ENCODE measurements around the gene SCN1B. TPM values are rescaled to one million over a fixed set of nuclear protein-coding genes. Genes with fewer than 3 reads are reported as not detected.

The SCN1B gene
- total RNA-seq, 1 donor from 2014 or later = 8.6 TPM

- no peak for DNase-seq (ENCODE audit: extremely low spot score in 2 of 2)
Measured at GRCh38 chr19:35053667-35054293, 23.5 kb downstream of the SCN1B start.

DNA sequence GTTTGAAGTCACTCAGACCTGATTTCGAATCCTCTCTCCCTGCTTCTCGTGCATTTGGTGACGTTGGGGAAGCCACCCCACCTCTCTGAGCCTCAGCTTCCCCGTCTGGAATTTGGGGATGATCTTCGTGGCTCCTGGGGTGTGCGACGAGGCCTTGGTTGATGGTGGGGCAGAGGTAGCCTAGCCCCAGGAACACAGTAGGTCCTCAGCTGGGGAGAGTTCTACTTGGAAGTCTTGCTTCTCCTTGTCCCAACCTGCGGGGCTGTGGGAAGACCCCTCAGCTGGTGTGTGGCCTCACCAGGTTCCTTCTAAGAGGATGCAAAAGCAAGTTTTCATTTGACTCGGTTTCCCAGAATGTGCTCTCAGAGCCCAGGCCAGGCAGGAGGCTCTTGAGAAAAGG, 24.4 kb downstream of the SCN1B start:
- Histone ChIP-seq H3K36me3 (no peaks in the 10 kb centered on the region), H3K4me1 (no peaks in the 10 kb centered on the region), H3K4me3 (no peak overlapping the region), H3K27me3 (no peaks in the 10 kb centered on the region), H3K9me3 (no peaks in the 10 kb centered on the region), H3K27ac (no peak overlapping the region)
- TF ChIP-seq POLR2AphosphoS5 (IDR thresholded peaks at IDR 0.05; ENCODE audit: insufficient read depth in 1 of 2, low read depth in 1 of 2) = no peak
- TF ChIP-seq POLR2A (IDR thresholded peaks at IDR 0.05) = no peak
- DNase-seq (ENCODE audit: extremely low spot score in 2 of 2) = no peak
- intact Hi-C loops (cut with DNase I) = no loop called here

More at GRCh38 chr19:35053667-35054293, 23.5 kb downstream of the SCN1B start:
- Histone ChIP-seq H3K27me3 (no peaks in the 10 kb centered on the region), H3K27ac (no peak overlapping the region), H3K4me3 (no peak overlapping the region), H3K36me3 (no peaks in the 10 kb centered on the region), H3K4me1 (no peaks in the 10 kb centered on the region), H3K9me3 (no peaks in the 10 kb centered on the region)
- TF ChIP-seq POLR2A (IDR thresholded peaks at IDR 0.05) (no peak), POLR2AphosphoS5 (IDR thresholded peaks at IDR 0.05; ENCODE audit: insufficient read depth in 1 of 2, low read depth in 1 of 2) (no peak)
- TF ChIP-seq, protein P1, sequence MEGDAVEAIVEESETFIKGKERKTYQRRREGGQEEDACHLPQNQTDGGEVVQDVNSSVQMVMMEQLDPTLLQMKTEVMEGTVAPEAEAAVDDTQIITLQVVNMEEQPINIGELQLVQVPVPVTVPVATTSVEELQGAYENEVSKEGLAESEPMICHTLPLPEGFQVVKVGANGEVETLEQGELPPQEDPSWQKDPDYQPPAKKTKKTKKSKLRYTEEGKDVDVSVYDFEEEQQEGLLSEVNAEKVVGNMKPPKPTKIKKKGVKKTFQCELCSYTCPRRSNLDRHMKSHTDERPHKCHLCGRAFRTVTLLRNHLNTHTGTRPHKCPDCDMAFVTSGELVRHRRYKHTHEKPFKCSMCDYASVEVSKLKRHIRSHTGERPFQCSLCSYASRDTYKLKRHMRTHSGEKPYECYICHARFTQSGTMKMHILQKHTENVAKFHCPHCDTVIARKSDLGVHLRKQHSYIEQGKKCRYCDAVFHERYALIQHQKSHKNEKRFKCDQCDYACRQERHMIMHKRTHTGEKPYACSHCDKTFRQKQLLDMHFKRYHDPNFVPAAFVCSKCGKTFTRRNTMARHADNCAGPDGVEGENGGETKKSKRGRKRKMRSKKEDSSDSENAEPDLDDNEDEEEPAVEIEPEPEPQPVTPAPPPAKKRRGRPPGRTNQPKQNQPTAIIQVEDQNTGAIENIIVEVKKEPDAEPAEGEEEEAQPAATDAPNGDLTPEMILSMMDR (IDR thresholded peaks at IDR 0.05) = no peak
- intact Hi-C loops (cut with DNase I) = no loop called here

- TF ChIP-seq, protein P1 (IDR thresholded peaks at IDR 0.05) = no peak
- TF ChIP-seq POLR2AphosphoS5 (IDR thresholded peaks at IDR 0.05; ENCODE audit: insufficient read depth in 1 of 2, low read depth in 1 of 2) (no peak), POLR2A (IDR thresholded peaks at IDR 0.05) (no peak)
- H3K4me3 ChIP-seq = no peak overlapping the region
- no peak for DNase-seq (ENCODE audit: extremely low spot score in 2 of 2)
- H3K9me3 ChIP-seq = no peaks in the 10 kb centered on the region
- H3K36me3 ChIP-seq = no peaks in the 10 kb centered on the region
- no peaks in the 10 kb centered on the region for H3K4me1 ChIP-seq
- no peak overlapping the region for H3K27ac ChIP-seq
- intact Hi-C loops (cut with DNase I) = no loop called here
- H3K27me3 ChIP-seq = no peaks in the 10 kb centered on the region
Measured at GRCh38 chr19:35055715-35056179, 25.5 kb downstream of the SCN1B start.

DNA sequence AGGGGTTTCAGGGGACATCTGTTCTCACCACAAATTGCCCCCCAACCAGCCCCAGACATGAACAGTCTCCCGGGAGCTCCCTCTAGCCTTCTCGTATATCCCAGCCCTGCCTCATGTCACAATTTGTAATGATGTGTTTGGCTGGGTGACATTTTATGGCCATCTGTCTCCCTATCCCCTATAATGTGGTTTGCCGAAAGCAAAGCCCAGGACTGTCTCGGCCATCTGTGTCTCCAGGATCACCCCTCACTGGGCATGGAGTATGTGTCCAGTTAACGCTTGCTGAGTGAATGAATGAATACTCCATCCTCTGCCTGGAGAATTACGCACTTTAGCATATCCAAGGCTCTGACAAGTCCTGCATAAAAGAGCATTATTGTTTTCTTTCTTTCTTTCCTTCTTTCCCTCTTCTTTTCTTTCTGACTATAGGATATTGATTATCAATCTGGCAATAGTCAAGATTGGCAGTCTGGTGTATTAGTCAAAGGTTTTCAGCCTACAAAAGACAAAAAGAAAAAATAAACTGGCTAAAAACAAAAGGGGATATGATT, 26.3 kb downstream of the SCN1B start:
- no peaks in the 10 kb centered on the region for H3K9me3 ChIP-seq
- TF ChIP-seq, protein P1 (IDR thresholded peaks at IDR 0.05) = no peak
- no peak for TF ChIP-seq POLR2AphosphoS5 (IDR thresholded peaks at IDR 0.05; ENCODE audit: insufficient read depth in 1 of 2, low read depth in 1 of 2)
- TF ChIP-seq POLR2A (IDR thresholded peaks at IDR 0.05) = no peak
- no peak for DNase-seq (ENCODE audit: extremely low spot score in 2 of 2)
- no peaks in the 10 kb centered on the region for H3K36me3 ChIP-seq
- intact Hi-C loops (cut with DNase I) = no loop called here
- no peak overlapping the region for H3K4me3 ChIP-seq
- no peaks in the 10 kb centered on the region for H3K4me1 ChIP-seq
- H3K27ac ChIP-seq = no peak overlapping the region
- H3K27me3 ChIP-seq = no peaks in the 10 kb centered on the region

DNA sequence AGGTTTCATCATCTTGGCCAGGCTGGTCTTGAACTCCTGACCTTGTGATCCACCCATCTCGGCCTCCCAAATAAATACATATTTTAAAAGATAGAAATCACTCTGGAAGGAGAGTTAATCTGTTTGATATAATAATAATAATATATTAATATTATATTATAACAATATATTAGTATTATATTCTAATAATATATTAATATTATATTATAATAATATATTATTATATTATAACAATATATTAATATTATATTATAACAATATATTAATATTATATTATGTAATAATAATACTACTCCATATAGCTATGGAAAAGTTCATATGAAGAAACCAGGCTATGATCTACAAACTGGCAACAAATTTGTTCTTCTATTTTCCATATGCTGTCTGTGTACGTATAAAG, 28.1 kb downstream of the SCN1B start:
- Histone ChIP-seq H3K27ac (no peak overlapping the region), H3K4me1 (no peaks in the 10 kb centered on the region), H3K27me3 (no peaks in the 10 kb centered on the region), H3K36me3 (no peaks in the 10 kb centered on the region), H3K4me3 (no peak overlapping the region), H3K9me3 (no peaks in the 10 kb centered on the region)
- DNase-seq (ENCODE audit: extremely low spot score in 2 of 2) = no peak
- TF ChIP-seq POLR2A (IDR thresholded peaks at IDR 0.05) (no peak), POLR2AphosphoS5 (IDR thresholded peaks at IDR 0.05; ENCODE audit: insufficient read depth in 1 of 2, low read depth in 1 of 2) (no peak)
- TF ChIP-seq, protein P1 (IDR thresholded peaks at IDR 0.05) = no peak
- intact Hi-C loops (cut with DNase I) = no loop called here
